ENCODE measurements around the gene EXD3. TPM values are rescaled to one million over a fixed set of nuclear protein-coding genes. Genes with fewer than 3 reads are reported as not detected.
A peak's percentile ranks its signal among the peaks of the same experiment; 100 is the strongest.

Gene EXD3
- total and polyA plus RNA-seq, 4 donors = 8.6 to 30.5 (median 19.5) TPM

GRCh38 chr9:137355761-137356365 is 67.1 kb downstream of the EXD3 start:
- peaks cover 0 to 25% (median 0%) of the 10 kb centered on the region in 5 donors for H3K4me1 ChIP-seq (ENCODE audit: control insufficient read depth in 5 of 5, insufficient read depth in 5 of 5, low read length in 5 of 5)

GRCh38 chr9:137354845-137355760 is 67.9 kb downstream of the EXD3 start:
- H3K9me3 ChIP-seq (ENCODE audit: control insufficient read depth in 4 of 4, insufficient read depth in 3 of 4, low read length in 3 of 4) = peaks cover 0 to 14% (median 7%) of the 10 kb centered on the region in 4 donors
- H3K4me1 ChIP-seq (ENCODE audit: control insufficient read depth in 5 of 5, insufficient read depth in 5 of 5, low read length in 5 of 5) = peaks cover 0 to 27% (median 0%) of the 10 kb centered on the region in 5 donors
- no peak for TF ChIP-seq CTCF (IDR thresholded peaks at IDR 0.05; ENCODE audit: control extremely low read depth, extremely low read depth)
- 84 to 92% methylated on average over 23 to 30 of the region's 30 CpGs for WGBS, 2 donors
- DNase-seq (peak in 1 of 3 donors; percentile 23), ATAC-seq (ENCODE audit: insufficient read depth, low FRiP score) (no peak)
- no peak overlapping the region for H3K9ac ChIP-seq (ENCODE audit: insufficient read depth in 1 of 2, low read length in 2 of 2)
- no peaks in the 10 kb centered on the region for H3K27me3 ChIP-seq (ENCODE audit: control insufficient read depth in 3 of 3, insufficient read depth in 3 of 3, low read length in 2 of 3)
- H3K4me3 ChIP-seq = no peak overlapping the region
- peaks cover 0 to 6% (median 0%) of the 10 kb centered on the region in 4 donors for H3K36me3 ChIP-seq (ENCODE audit: control insufficient read depth in 4 of 4, insufficient read depth in 4 of 4, low read length in 4 of 4)
- H3K27ac ChIP-seq (ENCODE audit: low read depth in 1 of 2, low read length in 1 of 2) = peak overlapping the region in 1 of 2 donors; percentile 85

More at GRCh38 chr9:137355761-137356365, 67.1 kb downstream of the EXD3 start:
- H3K9ac ChIP-seq (ENCODE audit: insufficient read depth in 1 of 2, low read length in 2 of 2) = no peak overlapping the region
- H3K4me3 ChIP-seq = no peak overlapping the region
- peaks cover 0 to 4% (median 0%) of the 10 kb centered on the region in 4 donors for H3K36me3 ChIP-seq (ENCODE audit: control insufficient read depth in 4 of 4, insufficient read depth in 4 of 4, low read length in 4 of 4)
- no peak for TF ChIP-seq CTCF (IDR thresholded peaks at IDR 0.05; ENCODE audit: control extremely low read depth, extremely low read depth)
- H3K27me3 ChIP-seq (ENCODE audit: control insufficient read depth in 3 of 3, insufficient read depth in 3 of 3, low read length in 2 of 3) = no peaks in the 10 kb centered on the region
- H3K9me3 ChIP-seq (ENCODE audit: control insufficient read depth in 4 of 4, insufficient read depth in 3 of 4, low read length in 3 of 4) = peaks cover 0 to 14% (median 7%) of the 10 kb centered on the region in 4 donors
- DNase-seq (no peak), ATAC-seq (ENCODE audit: insufficient read depth, low FRiP score) (no peak)
- WGBS, 2 donors = 90 to 94% methylated on average over 18 of the region's 18 CpGs
- no peak overlapping the region for H3K27ac ChIP-seq (ENCODE audit: low read depth in 1 of 2, low read length in 1 of 2)

GRCh38 chr9:137354153-137354844 is 68.7 kb downstream of the EXD3 start:
- Histone ChIP-seq H3K9me3 (ENCODE audit: control insufficient read depth in 4 of 4, insufficient read depth in 3 of 4, low read length in 3 of 4) (peaks cover 0 to 14% (median 5%) of the 10 kb centered on the region in 4 donors), H3K27ac (ENCODE audit: low read depth in 1 of 2, low read length in 1 of 2) (peak overlapping the region; percentile 27 to 85), H3K9ac (ENCODE audit: insufficient read depth in 1 of 2, low read length in 2 of 2) (no peak overlapping the region), H3K27me3 (ENCODE audit: control insufficient read depth in 3 of 3, insufficient read depth in 3 of 3, low read length in 2 of 3) (no peaks in the 10 kb centered on the region), H3K4me1 (ENCODE audit: control insufficient read depth in 5 of 5, insufficient read depth in 5 of 5, low read length in 5 of 5) (peaks cover 0 to 27% (median 0%) of the 10 kb centered on the region in 5 donors), H3K36me3 (ENCODE audit: control insufficient read depth in 4 of 4, insufficient read depth in 4 of 4, low read length in 4 of 4) (peaks cover 0 to 6% (median 0%) of the 10 kb centered on the region in 4 donors), H3K4me3 (no peak overlapping the region)
- no peak for TF ChIP-seq CTCF (IDR thresholded peaks at IDR 0.05; ENCODE audit: control extremely low read depth, extremely low read depth)
- ATAC-seq (ENCODE audit: insufficient read depth, low FRiP score) (no peak), DNase-seq (no peak)
- 82 to 87% methylated on average over 28 of the region's 28 CpGs for WGBS, 2 donors

Data from lung (tissue), 12 donors.